HS-27A (cell line): Measurements from ENCODE around the gene DOC2A.
"Not testable (repeated sequence)": the region's sequence is repeated elsewhere in the genome, so short reads cannot be mapped to it uniquely, and the experiment has no call there.

Experiments
- DNase-seq: peaks from one replicate; pipeline ENCODE4 v3.0.0-alpha.2; 2012; ENCODE audit warnings: low read depth, missing footprints

Gene DOC2A

GRCh38 chr16:30010844-30011713 lies at the start of gene DOC2A:
Gene DOC2A (minus strand): TSS chr16:30011027. CDS start chr16:30010222, 805 bp downstream.
- DNase-seq = no peak

DNA sequence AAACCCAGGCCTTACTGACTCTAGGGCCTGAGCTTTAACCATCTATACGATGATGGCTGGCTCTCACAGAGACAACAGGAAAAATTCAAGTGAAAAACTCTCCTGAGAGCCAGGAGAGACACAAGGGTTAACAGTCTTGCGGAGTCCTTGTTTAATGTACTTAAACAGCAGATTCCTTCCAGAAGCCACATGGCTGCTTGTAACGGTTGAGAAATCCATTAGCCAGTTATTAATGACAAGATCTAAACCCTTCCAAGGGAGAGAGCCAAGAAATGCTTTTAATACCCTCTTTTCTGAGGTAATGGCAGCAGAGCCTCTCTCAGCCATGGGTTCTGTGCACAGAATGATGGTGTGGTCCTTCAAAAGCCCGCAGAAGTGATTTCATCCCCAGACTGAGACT lies 49.5 kb upstream of the DOC2A start:
- DNase-seq = no peak

GRCh38 chr16:30054959-30055553 lies 44.2 kb upstream of the DOC2A start:
- DNase-seq = no peak

GRCh38 chr16:30054451-30054850 lies 43.6 kb upstream of the DOC2A start:
- no peak for DNase-seq

DNA sequence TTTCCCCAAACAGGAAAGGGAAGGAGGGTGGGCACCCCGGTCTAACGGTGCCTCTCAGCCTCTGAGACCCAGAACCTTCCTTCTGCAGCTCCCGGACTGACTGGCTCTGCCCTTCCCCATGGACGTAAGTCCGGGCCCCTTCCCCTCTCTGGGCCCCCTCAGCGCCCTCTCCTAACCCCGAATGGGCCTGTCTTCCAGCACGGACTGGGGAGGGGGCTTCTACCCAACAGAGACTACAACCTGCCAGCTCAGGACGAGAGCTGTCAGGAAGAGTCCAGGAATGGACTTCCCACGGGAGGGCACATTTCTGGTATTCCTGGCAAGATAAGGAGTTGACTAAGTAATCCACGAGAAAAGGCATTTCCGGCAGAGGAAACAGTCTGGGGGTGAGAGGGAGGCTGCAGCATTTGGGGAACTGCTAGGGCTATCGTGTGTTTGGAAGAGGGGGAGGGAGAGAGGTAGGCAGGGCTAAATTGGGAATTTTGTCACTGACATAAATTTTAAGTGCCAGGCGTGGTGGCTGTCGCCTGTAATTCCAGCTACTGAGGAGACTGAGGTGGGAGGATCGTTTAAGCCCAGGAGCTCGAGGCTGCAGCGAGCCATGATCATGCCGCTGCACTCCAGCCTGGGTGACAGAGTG lies 42.7 kb upstream of the DOC2A start:
- DNase-seq = peak; percentile 52

GRCh38 chr16:30052671-30053372 lies 42.0 kb upstream of the DOC2A start:
- DNase-seq = peak; percentile 82

GRCh38 chr16:30051518-30051917 lies 40.7 kb upstream of the DOC2A start:
- DNase-seq = no peak

GRCh38 chr16:30049871-30050270 lies 39.0 kb upstream of the DOC2A start:
- no peak for DNase-seq

DNA sequence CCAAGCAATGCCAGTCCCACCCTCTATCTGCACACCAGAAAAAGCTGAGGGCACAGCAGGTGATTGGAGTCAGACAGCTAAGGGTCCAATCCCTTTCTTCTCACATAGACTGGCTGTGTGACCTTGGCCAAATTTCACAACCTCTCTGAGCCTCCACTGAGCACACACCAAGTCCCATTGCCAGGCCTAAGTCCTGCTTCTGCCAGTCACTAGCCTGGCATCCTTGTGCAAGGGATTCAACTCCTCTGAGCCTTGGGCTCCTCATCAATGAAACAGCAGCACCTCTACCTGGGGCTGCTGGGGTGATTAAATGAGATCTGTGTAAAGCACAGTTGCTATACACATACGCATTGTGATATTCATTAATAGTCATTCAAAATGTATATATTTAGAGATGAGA lies 35.8 kb upstream of the DOC2A start:
- no peak for DNase-seq

GRCh38 chr16:30046178-30046577 lies 35.4 kb upstream of the DOC2A start:
- DNase-seq = no peak

DNA sequence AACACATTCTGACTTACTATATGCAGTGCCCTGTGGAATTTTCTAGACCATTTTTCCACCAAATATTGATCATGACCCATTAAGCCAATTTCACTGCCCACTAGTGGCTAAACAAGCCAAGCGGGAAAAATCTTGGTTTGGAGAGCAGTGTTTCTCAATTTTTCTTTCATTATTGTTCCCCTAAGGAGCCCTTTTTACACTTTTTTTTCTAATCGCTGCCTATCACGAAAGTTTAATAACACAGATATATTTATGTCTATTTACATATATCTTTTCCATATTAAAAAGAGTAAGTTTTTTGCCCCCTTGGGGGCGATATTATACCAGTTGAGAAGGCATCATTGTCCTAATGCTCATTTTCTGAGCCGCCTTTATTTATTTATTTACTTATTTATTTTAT lies 31.0 kb upstream of the DOC2A start:
- no peak for DNase-seq

GRCh38 chr16:30040690-30041089 lies 29.9 kb upstream of the DOC2A start:
- DNase-seq = not testable (repeated sequence)

- DNase-seq = no peak
Observed at GRCh38 chr16:30040221-30040620, 29.4 kb upstream of the DOC2A start.

DNA sequence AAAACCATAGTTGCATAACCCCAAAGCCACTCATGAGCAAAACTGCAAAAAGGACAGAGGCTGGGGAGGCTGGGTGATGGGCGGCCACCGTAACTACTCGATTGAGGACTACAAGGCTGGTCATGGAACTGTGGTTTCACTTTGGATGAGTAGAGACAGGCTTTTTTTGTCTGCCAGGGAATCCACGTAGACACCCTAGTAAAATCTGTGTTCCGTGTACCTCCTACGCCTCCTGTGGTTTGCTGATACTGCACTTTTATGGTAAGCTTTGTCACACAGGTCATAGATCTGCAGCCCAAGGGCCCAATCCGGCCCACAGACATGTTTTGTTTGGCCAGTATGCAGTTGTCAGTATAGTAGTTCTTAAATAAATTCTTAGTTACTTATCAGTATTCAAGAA lies 22.4 kb upstream of the DOC2A start:
- DNase-seq = no peak

GRCh38 chr16:30032083-30032819 lies 21.4 kb upstream of the DOC2A start:
- DNase-seq = peak; percentile 42

DNA sequence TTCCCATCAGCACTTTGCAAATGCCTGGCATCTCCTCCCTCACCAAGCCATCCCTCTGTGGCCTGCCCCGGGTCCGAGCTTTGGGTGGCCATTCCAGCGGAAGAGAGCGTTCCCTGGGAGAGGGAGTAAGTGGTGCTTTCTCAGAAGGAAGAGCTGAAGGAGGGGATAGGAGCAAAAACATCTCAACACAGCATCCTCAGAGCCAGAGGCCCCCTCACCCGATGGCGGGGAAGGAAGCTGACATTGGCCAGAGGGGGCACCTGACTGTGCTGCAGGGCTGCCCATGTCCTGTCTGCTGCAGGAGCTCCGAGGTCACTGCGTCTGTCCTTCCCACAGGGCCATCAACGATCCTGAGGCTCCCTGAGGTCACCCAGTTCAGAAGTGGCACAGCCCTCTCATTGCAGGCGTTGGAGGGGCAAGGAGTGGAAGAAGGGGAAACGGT lies 20.7 kb upstream of the DOC2A start:
- DNase-seq = no peak

DNA sequence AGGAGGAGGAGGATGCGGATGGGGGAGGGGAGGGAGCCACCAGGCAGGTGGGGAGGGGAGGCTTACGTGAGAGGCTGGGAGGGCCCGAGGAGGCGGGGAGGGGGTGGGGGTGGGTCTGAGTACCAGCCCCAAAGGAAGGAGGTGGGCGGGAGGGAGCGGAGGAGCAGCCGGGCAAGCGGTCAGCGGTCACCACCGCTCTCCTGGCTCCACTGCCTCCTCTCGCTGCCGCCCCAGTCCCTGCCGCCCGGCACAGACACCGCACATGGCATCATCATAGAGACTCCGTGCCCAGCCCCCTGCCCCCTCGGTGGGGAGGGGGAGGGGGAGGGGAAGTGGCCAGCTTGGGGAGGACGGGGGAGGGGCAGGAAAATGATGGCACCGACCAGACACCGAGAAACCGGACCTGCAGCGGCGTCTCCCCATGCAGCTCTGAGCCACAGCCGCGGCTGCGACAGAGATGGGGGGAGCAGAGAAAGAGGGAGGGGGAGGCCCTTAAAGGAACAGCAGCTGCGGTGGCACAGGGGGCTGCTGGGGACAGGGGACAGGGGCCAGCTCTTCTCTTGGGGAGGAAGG lies 20.1 kb upstream of the DOC2A start, which contains the start of gene TLCD3B:
Gene TLCD3B, minus strand, starts transcription at position 431 of the 573 bp plus-strand sequence. CDS start 744 bp downstream, outside the sequence.
- no peak for DNase-seq

GRCh38 chr16:30030011-30030685 lies 19.3 kb upstream of the DOC2A start:
- no peak for DNase-seq

DNA sequence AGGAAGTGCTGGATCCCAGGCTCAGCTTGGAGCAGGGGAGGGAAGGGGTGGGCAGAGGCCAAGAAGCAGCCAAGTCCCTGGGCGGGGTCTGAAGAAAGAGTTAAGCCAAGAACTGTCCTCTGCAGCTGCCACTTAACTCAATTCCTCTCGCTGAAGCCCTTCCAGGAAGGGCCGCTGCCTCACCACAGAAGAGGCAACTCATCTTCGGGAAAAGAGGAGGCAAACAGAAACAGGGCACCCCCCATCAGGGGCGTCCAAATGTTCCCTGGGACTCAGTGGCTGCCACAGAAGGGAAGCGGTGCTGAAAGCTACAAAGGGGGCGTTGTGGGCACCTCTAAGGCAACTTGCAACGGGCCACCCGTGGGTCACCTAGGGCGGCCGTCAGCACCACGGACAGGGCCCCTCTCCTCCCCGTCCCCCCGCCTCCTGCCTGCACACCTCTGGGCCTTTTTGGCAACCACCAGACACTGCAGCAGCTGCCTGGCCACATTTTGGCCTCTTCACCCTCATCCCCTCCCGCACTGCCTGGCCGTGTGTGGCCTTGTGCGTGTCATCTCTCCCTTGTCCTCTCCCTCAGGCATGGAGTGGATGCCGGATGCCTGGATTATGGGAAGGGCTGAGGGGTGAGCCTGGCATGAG lies 17.7 kb upstream of the DOC2A start:
- no peak for DNase-seq
